DMS 273 treated with DMSO at 0.1 percent for 48 hours (cell line): ENCODE results near the gene IRAK1.
"Not testable (repeated sequence)": the region's sequence is repeated elsewhere in the genome, so short reads cannot be mapped to it uniquely, and the experiment has no call there.

Source experiments
- DNase-seq: peaks from one replicate; lab custom pipeline; 2025; lab: John Stamatoyannopoulos, UW

Gene IRAK1

GRCh38 chrX:153995504-153995903, 24.2 kb downstream of the IRAK1 start:
- no peak for DNase-seq

GRCh38 chrX:153994398-153994797, 25.3 kb downstream of the IRAK1 start:
- DNase-seq = not testable (repeated sequence)

DNA sequence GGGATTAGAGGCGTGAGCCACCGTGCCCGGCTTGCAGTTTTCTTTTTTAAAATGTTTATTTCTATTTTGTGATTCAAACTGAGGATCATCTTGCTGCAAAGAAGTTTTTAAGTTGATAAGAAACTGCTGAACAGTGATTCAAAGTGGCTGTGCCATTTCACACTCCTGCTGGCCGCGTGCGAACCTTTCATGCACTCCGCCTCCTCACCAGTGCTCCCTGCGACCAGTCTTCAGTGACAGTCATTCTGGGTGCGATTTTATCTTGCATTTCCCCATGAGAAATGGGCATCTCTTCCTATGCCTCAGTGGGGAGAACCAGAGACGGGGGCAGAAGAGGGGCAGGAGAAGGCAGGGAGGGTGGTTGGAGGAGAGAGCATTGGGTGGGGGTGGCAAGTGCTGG, 25.7 kb downstream of the IRAK1 start:
- no peak for DNase-seq

GRCh38 chrX:153993079-153993478, 26.6 kb downstream of the IRAK1 start:
- peak; percentile 92 for DNase-seq

- DNase-seq = no peak
These were observed 27.5 kb downstream of the IRAK1 start for GRCh38 chrX:153992180-153992579.

DNA sequence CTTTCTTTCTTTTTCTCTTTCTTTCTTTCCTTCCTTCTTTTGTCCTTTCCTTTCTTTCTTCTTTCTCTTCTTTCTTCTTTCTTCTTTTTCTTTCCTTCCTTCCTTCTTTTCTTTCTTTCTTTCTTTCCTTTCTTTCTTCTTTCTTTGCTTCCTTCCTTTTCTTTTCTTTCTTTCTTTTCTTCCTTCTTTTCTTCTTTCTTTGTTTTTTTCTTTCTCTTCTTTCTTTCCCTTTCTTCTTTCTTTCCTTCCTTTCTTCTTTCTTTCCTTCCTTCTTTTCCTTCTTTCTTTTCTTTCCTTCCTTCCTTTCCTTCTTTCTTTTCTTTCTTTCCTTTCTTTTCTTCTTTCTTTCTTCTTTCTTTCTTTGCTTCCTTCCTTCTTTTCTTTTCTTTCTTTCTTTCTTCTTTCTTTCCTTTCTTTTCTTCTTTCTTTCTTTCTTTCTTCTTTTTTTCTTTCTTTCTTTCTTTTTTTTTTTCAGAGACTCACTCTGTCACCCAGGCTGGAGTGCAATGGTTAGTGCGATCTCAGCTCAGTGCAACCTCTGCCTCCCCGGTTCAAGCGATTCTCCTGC, 28.6 kb downstream of the IRAK1 start:
- no peak for DNase-seq

DNA sequence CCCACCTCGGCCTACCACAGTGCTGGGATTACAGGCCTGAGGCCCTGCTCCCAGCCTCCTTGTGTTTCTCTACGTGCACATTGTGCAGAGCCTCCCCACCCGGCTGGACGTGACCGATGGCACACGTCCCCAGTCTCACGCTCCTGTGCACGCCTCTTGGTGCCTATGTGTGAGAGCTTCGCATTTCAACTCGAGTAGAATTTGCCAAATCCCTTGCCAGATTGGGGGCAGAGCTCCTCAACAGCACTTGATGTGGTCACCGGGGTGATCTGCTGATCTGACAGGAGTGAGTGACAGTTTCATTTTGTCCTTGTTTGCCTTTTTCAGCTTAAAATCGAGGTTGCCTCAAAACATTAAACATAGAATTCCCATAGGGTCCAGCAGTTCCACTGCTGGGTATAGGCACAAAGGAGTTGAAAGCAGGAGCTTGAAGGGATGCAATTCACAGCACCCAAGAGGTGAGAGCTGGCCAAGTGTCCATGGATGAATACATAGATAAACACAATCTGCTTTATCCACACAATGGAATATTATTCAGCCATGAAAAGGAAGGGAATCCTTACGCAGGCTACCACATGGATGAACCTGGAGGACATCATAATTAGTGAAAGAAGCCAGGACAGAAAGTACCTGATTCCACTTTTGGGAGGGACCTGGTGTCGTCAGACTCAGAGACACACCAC, 29.6 kb downstream of the IRAK1 start:
- DNase-seq = no peak

GRCh38 chrX:153988493-153988892, 31.2 kb downstream of the IRAK1 start:
- DNase-seq = no peak

GRCh38 chrX:153984351-153985178, 35.1 kb downstream of the IRAK1 start:
- DNase-seq = no peak

DNA sequence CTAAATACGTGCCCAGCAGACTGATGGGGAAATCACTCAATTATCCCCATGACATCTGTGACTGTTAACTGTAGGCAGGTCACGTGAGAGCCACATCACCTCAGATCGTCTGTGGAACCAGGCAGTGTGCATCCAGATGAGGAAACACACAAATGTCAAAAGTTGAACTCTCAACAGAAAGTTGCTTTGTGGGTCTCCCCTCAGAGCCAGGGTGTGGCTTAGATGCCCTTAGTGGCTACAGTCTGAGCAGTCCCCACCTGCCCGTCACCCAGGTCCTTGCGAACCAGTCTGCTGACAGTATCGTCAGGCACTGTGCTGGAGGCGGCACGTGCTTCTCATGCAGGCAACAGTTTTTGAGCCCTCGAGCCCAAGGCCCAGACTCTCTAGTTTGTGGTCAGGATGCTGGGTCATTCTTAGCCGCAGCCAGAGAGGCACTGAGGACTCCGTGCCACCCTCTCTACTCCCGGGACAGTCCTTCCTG, 36.3 kb downstream of the IRAK1 start:
- DNase-seq = no peak

DNA sequence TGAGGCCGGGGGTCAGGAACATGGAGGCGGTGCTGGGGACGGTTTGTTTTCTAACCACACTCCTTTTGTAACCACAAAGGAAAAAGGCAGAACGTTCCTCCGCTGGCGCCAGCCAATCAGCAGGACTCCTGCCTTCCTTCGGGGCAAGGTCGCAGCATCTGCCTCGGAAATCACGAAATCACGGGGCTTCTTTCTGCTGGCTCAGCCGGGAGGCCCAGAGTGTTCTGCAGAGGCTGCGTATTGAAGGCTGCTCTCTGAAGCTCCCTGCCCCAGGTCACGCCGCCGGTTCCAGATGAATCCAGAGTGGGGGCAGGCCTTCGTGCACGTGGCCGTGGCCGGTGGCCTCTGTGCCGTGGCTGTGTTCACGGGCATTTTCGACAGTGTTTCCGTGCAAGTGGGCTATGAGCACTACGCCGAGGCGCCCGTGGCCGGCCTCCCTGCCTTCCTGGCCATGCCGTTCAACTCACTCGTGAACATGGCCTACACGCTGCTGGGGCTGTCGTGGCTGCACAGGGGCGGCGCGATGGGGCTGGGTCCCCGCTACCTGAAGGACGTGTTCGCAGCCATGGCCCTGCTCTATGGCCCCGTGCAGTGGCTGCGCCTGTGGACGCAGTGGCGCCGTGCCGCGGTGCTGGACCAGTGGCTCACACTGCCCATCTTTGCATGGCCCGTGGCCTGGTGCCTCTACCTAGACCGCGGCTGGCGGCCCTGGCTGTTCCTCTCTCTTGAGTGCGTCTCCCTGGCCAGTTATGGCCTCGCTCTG, 37.8 kb downstream of the IRAK1 start:
- no peak for DNase-seq

DNA sequence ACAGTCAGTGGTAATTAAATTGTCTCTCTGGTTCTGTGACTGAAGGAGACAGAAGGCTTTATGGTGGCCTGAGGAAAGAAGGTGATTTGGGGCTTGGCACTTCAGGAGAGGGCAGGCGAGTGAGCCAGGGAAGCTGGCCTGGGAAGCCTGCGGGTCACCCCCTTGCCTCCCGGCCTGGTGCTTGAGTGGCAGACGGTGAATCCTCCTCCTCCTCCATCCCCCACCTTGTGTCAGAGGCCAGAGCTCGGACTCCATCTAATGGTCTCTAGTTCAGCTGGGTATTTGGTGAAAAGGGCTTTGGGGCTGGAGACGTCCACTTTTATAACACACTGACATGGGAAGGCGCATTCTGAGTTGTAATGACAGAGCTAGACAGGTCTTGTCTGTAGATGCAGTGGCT, 38.5 kb downstream of the IRAK1 start:
- no peak for DNase-seq

GRCh38 chrX:153980394-153980793, 39.3 kb downstream of the IRAK1 start:
- not testable (repeated sequence) for DNase-seq

- no peak for DNase-seq
These were observed 44.9 kb downstream of the IRAK1 start for GRCh38 chrX:153974726-153975286.

DNA sequence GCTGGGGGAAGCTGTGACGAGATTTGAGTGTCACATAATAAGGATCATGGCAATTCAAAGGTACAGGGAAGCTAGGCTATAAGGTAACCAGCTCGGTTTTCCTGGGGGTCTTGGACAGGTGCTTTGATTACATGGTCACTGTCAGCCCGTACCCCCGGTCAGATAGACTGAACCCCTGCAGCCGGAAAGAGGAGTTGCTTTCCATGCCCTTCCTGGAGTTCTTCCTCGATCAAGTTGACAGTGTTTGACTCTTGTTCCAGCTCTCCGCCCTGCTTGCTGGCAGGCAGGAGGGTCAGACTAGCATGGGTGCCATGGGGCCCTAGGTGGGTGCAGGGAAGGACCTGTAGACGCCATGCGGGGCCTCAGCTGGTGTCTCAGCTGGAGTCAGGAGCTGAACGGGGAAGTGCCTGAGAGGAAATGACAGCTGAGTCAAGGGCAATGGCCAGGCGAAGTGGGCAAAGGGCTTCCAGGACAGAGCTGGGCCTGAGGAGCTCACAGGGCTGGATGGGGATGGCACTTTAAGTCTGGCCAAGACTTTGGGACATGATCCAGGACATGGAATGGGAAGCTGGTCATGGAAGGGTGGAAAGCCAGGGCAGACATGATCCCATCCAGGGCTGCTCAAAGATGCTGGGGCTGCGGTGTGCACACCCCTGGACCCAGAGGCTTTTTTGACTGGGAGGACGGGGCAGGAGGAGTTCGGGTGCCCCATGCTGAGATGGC, 45.5 kb downstream of the IRAK1 start:
- DNase-seq = no peak

- DNase-seq = peak; percentile 27
These were observed 46.3 kb downstream of the IRAK1 start for GRCh38 chrX:153973127-153974002.

GRCh38 chrX:153972368-153973126, 47.2 kb downstream of the IRAK1 start, which contains the start of gene TMEM187:
Gene TMEM187, plus strand, starts transcription at chrX:153972754. Its CDS starts 9,309 bp downstream, at chrX:153982063.
- peak; percentile 94 for DNase-seq

DNA sequence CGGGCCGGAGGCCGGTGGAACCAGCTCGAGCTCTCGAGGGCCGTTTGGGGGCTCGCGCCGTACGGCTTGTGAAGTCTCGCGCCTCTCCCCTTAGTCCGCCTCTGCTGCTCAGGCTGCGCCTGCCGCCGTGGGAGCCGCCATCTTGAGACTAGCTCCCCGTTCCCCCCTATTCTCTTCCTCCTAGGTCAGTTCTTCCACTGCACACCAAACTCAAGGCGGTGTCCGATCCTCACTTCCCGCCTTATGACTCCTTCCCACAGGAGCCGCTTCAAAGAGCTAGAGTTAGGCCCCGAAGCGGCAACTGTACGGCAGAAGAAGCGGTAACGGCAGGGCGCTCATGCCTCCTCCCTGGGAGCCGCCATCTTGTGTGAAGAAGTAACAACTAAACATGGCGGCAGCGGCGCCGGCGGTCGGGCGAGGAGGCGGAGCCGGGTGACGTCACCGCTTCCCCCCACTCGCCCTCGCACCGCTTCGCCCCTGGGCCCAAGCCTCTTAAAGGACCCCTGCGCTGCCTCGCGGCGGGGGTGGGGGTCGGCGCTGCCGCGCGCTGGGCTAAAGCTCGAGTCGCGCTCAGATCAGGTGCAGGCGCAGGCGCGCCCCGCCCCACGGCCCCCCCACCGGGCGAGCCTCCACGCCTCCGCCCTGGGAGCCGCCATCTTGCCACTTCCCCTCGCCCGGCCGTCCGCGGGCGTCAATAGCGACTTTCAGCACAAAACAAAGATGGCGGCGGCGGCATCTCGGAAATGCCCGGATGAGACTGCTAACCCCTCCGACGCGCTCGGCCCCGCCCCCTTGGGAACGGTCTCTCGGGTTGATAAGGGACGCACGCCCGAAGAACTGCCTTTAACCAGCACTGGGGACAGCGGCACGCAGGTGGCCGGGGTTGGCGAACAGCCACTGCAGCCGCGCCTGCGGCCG, 48.0 kb downstream of the IRAK1 start, which contains the start of gene HCFC1:
Gene HCFC1, minus strand, starts transcription at position 369 of the 918 bp plus-strand sequence. CDS start 978 bp downstream, outside the sequence.
- peak; percentile 95 for DNase-seq
